DOHH2 (cell line): ENCODE measurements around the gene TMEM131.

Experiments used
- EZH2phosphoT487 ChIP-seq: fragments of 200-600 bp; sonication (generic); IDR thresholded peaks from 2 replicates; pipeline ENCODE4 v1.6.1; 2017; ENCODE audit warnings: borderline replicate concordance, mild to moderate bottlenecking, antibody characterized with exemption, low read length, moderate library complexity, mixed read lengths
- TF ChIP-seq, protein P1 (sequence below): fragments of 200-600 bp; sonication (generic); IDR thresholded peaks from one replicate; pipeline ENCODE4 v1.5.1; 2014; ENCODE audit warnings: antibody characterized with exemption, mild to moderate bottlenecking, low read depth, low read length; ENCODE audit not compliant: poor library complexity, severe bottlenecking

DNA sequence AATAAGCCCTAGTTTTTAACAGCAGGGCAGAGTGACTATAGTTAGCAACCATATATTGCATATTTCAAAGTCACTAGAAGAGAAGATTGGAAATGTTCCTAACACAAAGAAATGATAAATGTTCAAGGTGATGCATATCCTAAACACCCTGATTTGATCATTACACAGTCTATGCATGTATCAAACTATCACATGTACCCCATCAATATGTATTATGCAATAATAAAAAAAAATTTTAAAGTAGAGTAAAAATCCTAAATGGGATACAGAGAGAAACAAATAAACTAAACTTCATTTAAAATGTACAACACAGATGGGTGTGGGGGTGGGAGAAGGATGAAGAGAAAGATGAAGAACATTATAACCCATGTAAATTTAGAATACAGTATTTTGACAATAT is 93.9 kb downstream of the TMEM131 start:
- TF ChIP-seq, protein P1, sequence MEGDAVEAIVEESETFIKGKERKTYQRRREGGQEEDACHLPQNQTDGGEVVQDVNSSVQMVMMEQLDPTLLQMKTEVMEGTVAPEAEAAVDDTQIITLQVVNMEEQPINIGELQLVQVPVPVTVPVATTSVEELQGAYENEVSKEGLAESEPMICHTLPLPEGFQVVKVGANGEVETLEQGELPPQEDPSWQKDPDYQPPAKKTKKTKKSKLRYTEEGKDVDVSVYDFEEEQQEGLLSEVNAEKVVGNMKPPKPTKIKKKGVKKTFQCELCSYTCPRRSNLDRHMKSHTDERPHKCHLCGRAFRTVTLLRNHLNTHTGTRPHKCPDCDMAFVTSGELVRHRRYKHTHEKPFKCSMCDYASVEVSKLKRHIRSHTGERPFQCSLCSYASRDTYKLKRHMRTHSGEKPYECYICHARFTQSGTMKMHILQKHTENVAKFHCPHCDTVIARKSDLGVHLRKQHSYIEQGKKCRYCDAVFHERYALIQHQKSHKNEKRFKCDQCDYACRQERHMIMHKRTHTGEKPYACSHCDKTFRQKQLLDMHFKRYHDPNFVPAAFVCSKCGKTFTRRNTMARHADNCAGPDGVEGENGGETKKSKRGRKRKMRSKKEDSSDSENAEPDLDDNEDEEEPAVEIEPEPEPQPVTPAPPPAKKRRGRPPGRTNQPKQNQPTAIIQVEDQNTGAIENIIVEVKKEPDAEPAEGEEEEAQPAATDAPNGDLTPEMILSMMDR: no peak
- no peak for TF ChIP-seq EZH2phosphoT487
